ENCODE results near the gene CCDC137.
"Not testable (repeated sequence)": the region's sequence is repeated elsewhere in the genome, so short reads cannot be mapped to it uniquely, and the experiment has no call there.

Gene CCDC137

DNA sequence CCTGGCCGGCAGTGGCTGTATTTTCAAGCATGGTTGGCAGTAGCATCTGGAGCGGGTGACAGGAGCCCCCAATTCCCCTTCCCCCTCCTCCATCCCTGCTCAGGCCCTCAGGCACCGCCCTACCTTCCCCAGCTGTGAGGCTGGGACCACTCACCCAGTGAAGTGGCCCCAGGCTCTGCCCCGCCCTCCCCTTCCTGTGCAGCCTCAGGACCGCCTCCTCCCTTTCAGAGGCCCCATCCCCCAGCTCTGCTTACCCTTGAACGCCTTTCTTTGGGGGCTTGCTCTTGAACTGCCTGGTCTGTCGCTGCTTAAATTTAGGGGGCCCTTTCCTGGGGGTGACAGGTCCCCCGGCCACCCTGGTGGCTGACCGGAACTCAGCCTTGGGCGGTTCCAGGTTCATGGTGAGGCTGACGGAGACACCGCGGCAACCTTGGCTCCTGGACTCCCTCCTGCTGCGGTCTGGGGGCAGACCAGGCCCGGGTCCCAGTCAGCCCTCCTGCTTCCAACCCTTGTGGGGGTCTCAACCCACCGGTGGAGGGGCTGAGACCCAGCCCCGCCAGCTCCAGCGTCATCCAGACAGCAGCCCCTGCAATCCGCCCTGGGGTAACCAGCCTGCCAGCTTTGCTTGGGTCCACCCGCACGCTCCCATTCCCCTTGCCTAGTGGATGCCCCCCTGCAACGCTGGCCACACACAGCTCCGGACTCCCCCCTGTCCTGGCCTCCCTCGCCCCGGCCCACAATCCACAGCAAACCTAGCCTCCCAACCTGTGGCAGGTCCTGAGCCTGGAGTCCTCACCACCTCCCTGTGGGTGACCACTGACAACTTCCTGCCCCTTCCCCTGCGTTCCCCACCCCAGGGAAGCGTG is 13.4 kb upstream of the CCDC137 start:
- DNase-seq: no peak

- no peak for DNase-seq
These were observed 11.0 kb upstream of the CCDC137 start for GRCh38 chr17:81655378-81656117.

- no peak for DNase-seq
These were observed 10.3 kb upstream of the CCDC137 start, which contains the start of gene PDE6G for GRCh38 chr17:81656118-81656743. Gene PDE6G (minus strand): TSS chr17:81656542. CDS start chr17:81653305, 3,237 bp downstream.

- no peak for DNase-seq
These were observed 9.7 kb upstream of the CCDC137 start for GRCh38 chr17:81656835-81657234.

GRCh38 chr17:81659038-81659437 is 7.5 kb upstream of the CCDC137 start:
- DNase-seq: no peak

- no peak for DNase-seq
These were observed 6.1 kb upstream of the CCDC137 start for GRCh38 chr17:81660441-81660840.

GRCh38 chr17:81662002-81662401 is 4.5 kb upstream of the CCDC137 start:
- no peak for DNase-seq

DNA sequence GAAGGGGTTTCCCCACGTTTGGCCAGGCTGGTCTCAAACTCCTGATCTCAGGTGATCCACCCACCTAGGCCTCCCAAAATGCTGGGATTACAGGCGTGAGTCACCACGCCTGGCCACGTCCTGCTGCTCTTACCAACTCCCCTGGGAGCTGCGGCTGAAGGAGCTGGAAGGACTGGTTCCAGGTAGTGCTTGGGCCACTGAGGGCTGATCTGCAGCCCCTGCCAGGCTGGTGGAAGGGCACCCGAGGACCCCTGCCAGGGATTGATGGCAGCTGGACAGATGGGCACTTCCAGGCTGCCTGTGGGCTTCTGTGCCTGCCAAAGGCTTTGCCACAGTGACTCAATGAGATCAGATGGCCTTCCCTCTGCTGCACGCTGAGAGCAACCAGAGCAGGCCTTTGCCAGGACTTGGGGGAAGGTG is 2.5 kb upstream of the CCDC137 start:
- DNase-seq: no peak

DNA sequence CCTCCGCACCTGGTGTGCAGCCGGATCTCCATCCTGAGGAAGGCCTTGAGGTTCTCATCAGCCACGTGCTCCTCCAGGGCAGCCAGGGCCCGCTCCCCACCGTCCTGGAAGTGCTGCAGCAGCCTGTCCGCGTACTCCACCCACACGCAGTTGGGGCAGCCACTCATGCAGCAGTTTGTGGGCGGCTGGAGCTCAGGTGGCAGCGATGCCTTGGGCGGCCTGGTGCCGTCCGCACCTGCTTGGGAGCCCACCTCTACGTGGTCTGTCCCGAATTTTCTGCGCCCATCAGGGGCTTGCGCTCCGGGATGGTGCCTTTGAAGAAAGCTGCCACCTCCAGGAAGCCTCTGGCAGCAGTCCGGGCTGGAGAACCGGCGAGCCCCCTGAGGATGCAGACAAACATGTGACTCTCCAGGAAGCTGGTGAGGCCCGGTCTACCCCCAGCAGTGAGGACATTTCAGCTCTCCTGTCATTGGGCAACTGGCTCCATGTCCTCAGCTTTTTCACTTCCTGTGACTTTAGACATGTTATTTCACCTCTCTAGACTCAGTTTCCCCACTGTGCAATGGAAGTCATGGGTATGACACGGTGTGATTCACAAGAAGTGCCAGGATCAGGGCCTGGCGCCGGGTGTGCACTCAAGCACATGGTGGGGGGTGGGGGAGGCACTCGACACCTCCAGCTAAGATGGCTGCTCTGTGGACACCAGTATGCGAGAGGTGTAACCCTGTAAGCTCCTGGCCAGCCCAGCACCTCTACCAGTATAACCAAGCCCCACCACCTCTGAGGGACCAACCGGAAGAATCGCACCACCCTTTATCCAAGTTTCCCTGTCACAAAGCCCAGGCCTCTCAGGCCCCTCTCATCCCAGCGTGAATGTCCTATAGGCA is 1.1 kb upstream of the CCDC137 start:
- no peak for DNase-seq

DNA sequence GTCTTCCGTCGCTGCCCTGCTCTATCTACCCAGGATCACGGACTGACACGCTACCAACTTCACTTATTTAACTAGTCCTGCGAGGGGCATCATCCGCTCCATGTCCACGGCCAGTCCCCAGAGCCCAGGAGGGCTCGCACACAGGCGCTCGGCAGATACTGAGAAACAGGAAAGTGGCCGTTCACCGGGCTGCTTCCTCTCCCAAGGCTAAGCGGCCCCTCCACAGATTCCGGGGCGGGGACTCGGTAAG is 520 bp upstream of the CCDC137 start:
- no peak for DNase-seq

- no peak for DNase-seq
These were observed 1.2 kb downstream of the CCDC137 start for GRCh38 chr17:81667754-81668153.

DNA sequence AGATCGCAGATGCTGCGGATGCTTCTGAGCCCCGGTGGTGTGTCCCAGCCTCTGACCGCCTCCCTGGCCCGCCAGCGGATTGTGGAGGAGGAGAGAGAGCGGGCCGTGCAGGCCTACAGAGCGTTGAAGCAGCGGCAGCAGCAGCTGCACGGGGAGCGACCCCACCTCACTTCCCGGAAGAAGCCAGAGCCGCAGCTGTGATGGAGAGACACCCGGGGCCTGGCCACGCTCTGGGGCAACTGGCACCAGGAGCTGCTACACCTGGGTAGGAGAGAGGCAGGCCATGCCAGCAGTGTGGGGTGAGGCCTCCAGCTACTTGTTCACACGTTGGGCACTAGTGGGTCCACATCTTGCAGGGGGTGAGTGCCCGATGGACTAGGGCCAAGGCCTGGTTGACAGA is 6.0 kb downstream of the CCDC137 start:
- no peak for DNase-seq

DNA sequence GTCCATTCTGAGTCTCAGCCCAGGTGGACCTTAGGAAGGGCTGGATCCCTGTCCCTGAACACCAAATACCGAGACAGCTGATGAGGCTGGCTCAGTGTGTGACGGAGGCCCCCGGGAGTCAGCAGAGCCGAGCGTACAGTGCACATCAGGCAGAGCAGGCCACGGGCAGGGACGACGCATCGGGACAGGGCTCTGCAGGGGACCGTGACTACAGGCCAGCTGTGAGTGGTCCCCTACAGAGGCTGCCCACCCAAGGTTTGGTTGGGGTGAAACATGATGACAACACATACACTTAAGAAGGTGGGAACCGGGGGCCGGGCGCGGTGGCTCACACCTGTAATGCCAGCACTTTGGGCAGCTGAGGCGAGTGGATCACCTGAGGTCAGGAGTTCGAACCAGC is 6.4 kb downstream of the CCDC137 start:
- no peak for DNase-seq

DNA sequence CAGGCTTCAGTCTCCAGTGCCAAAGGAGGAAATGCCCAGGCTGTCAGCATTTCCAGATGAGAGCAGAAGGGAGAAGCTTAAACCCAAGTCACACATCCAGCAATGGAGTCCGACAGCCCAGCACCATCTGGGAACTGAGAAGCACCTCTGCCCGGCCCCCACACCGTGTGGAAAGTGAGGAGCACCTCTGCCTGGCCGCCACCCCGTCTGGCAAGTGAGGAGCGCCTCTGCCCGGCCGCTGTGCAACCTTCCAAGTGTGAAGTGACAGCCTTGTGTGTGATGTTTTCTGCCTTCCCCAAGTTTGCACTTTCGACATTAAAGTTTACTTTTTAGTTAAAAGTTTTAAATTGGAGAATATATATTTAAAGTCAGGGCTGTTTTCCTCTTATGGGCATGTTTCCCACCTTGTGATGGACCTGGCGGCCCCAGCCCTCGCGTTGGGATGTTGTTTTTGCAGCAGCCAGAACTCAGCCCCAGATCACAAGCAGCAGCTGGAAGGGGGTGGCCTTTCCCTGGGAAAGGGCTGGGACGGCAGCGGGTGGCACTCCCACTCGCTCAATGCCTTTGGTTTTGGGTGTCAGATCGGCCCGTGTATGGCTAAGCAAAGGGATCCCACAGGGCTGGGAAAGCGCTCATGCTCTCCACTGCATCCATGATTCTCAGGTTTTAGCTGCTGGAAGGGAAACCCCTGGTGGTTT is 7.2 kb downstream of the CCDC137 start:
- no peak for DNase-seq

- not testable (repeated sequence) for DNase-seq
These were observed 9.1 kb downstream of the CCDC137 start for GRCh38 chr17:81675515-81676221.

DNA sequence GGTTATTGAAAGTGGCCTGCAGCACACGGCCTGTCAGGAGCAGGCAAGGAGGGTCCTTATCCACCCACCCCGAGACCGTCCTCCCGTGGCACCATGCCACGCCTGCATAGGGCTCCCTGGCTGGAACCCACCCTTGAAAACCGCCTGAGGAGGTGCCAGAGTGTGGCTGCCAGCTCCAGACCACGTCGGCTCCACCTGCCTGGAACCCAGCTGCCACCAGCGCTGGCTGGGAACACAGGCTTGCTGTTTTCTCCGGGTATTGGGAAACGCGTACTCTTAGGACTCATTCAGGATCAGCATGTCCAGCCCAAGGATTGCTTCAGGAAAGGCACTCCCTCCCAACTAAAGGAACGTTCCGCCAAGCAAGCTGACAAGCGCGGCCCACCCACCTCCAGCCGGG is 10.4 kb downstream of the CCDC137 start:
- DNase-seq: no peak

- no peak for DNase-seq
These were observed 13.6 kb downstream of the CCDC137 start for GRCh38 chr17:81680150-81680549.

DNA sequence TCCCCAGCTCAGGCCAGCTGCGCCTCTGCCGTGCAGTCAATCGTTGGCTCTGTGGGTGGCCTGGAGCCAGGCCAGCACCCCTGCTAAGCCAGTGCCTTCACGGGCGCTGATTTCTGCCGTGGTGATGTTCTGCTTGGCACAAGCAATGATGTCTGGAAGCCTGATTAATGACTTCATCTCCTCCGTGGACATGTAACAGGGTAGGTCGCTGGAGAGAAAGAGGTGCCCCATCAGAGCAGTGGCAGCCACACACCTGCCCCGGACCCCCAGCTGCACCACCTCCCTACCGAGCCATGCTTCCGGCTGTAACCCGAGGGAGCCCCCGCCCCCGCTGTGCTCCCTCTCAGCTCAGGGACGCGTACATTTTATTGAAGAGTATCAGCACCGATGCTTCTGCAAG is 15.1 kb downstream of the CCDC137 start:
- DNase-seq: no peak

DNA sequence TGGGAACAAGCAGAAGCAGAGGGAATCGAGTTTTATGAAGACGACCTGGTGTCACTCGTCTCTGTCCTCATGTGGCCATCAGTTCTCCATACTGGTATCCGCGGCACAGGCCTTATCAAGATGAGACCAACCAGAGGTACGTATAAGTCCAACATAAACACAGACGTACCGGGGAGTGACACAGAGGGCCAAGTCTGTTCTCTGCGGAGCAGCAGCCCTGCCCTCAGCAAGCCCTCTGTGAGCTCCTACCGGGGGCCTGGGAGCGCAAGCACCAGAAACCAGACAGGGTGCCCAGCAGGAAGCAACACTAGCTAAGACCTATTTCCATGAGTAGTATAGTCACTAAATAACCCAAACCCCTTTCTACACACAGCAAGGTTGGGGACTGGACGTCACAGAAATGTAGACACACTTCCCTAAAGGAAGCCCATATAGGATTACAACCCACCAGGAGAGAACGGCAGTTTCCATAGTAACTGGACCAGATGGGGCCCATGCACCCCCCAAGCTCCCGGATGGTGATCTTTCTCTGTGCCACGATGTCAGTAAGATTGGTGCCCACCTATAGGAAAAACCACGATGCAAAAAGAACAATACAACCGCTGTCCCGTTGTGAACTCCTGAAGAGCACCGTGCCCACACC is 16.1 kb downstream of the CCDC137 start:
- DNase-seq: no peak

DNA sequence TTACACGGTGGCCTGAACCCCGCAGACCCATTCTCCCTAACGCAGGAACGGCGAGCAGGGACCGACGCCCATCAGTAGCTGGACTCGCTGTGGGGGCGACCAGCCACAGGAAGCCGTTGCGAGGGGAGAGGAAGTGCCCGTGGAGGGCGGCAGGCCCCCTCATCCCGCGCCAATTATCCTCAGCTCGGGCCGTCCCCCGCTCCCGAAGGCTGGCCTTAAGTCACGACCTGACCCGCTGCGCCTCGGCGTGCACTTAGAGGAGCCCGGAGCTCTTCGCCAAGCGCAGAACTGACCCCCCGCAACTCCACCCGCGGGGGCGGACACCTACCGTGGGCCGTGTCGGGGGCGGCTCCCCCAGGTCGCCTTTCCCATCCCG is 16.7 kb downstream of the CCDC137 start:
- no peak for DNase-seq

Measured in midbrain (tissue), 1 donor.